Suppressor macrophage (primary cell): ENCODE measurements around the gene EXO5.
A peak's percentile ranks its signal among the peaks of the same experiment; 100 is the strongest.

Experiments used
- DNase-seq, 4 experiments: peaks; one replicate each; pipeline ENCODE4 v3.0.0-alpha.2; 2020 to 2022
- total RNA-seq, 17 experiments: gene quantifications; one replicate each; lab custom pipeline; 2026; ENCODE audit warnings: mixed read lengths in 6 of 17, inconsistent platforms in 3 of 17; lab: John Stamatoyannopoulos, UW

Gene EXO5
- total RNA-seq = 1.8 to 11.1 (median 5.0) reads per million in 17 experiments

- peak; percentile 79 to 92 (median 86) for DNase-seq
Observed at GRCh38 chr1:40508375-40509341, at the start of gene EXO5. Gene EXO5, plus strand, starts transcription at chr1:40508767. Its CDS starts 5,778 bp downstream, at chr1:40514545.

DNA sequence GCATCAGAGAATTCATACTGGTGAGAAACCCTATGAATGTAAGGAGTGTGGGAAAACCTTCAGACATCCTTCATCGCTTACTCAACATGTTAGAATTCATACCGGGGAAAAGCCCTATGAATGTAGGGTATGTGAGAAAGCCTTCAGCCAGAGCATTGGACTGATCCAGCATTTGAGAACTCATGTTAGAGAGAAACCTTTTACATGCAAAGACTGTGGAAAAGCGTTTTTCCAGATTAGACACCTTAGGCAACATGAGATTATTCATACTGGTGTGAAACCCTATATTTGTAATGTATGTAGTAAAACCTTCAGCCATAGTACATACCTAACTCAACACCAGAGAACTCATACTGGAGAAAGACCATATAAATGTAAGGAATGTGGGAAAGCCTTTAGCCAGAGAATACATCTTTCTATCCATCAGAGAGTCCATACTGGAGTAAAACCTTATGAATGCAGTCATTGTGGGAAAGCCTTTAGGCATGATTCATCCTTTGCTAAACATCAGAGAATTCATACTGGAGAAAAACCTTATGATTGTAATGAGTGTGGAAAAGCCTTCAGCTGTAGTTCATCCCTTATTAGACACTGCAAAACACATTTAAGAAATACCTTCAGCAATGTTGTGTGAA is 45.5 kb upstream of the EXO5 start:
- peak in 1 of 4 experiments; percentile 1 for DNase-seq

GRCh38 chr1:40469327-40469726 is 39.2 kb upstream of the EXO5 start:
- DNase-seq = no peak

GRCh38 chr1:40475268-40475667 is 33.3 kb upstream of the EXO5 start:
- no peak for DNase-seq

- peak; percentile 74 to 91 (median 84) for DNase-seq
Observed at GRCh38 chr1:40476924-40477677, 31.5 kb upstream of the EXO5 start, which contains the start of gene ZFP69. Gene ZFP69, plus strand, starts transcription at chr1:40477290. Its CDS starts 2,072 bp downstream, at chr1:40479362.

DNA sequence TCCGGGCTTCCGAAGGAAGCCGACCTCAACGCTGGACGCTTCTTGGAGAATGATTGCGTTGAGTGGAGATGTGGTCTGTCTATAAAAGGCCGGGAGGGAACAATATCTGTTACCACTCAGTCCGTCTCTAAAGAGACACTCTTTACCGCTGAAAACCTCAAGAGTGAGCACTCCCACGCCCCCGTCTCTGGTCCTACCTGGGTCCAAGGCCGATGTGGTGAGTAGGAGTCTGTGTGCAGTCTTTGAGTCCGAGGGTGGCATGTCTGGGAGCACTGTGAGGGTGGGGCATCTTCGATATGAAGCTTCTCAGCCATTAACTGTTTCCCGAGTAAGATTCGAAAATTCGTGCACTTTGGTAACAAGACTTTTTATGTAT is 30.9 kb upstream of the EXO5 start:
- DNase-seq = peak; percentile 4 to 19 (median 10)

GRCh38 chr1:40478276-40478675 is 30.3 kb upstream of the EXO5 start:
- peak; percentile 14 to 53 (median 44) for DNase-seq

- no peak for DNase-seq
Observed at GRCh38 chr1:40479156-40479555, 29.4 kb upstream of the EXO5 start.

GRCh38 chr1:40495315-40495903 is 13.2 kb upstream of the EXO5 start:
- DNase-seq = no peak

DNA sequence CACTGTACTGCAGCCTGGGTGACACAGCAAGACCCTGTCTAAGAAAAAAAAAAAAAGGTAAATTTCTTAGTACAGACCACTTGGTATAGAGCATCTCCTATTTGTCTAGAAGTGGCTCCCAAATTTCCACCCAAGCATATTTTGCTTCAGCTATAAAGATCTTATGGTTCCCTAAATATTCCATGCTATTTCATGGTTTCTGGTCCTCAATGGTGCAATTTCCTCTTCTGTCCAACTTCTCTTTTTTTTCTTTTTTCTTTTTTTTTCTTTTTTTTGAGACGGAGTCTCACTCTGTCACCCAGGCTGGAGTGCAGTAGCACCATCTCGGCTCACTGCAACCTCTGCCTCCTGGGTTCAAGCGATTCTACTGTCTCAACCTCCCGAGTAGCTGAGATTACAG is 5.9 kb upstream of the EXO5 start:
- DNase-seq = peak in 3 of 4 experiments; percentile 4 to 64 (median 62)

- DNase-seq = no peak
Observed at GRCh38 chr1:40507973-40508372, 594 bp upstream of the EXO5 start.

- DNase-seq = no peak
Observed at GRCh38 chr1:40519517-40519916, 10.9 kb downstream of the EXO5 start.

- DNase-seq = peak; percentile 23 to 52 (median 40)
Observed at GRCh38 chr1:40530735-40531380, 22.3 kb downstream of the EXO5 start.

- peak; percentile 92 to 97 (median 96) for DNase-seq
Observed at GRCh38 chr1:40531381-40532061, 23.0 kb downstream of the EXO5 start, which contains the start of gene ZNF684. Gene ZNF684, plus strand, starts transcription at chr1:40531637. Its CDS starts 1,530 bp downstream, at chr1:40533167.

- DNase-seq = no peak
Observed at GRCh38 chr1:40532062-40532389, 23.5 kb downstream of the EXO5 start.

GRCh38 chr1:40532844-40533424 is 24.4 kb downstream of the EXO5 start:
- peak; percentile 62 to 66 (median 64) for DNase-seq

- DNase-seq = no peak
Observed at GRCh38 chr1:40534589-40534988, 26.0 kb downstream of the EXO5 start.

GRCh38 chr1:40535732-40536131 is 27.2 kb downstream of the EXO5 start:
- DNase-seq = no peak

DNA sequence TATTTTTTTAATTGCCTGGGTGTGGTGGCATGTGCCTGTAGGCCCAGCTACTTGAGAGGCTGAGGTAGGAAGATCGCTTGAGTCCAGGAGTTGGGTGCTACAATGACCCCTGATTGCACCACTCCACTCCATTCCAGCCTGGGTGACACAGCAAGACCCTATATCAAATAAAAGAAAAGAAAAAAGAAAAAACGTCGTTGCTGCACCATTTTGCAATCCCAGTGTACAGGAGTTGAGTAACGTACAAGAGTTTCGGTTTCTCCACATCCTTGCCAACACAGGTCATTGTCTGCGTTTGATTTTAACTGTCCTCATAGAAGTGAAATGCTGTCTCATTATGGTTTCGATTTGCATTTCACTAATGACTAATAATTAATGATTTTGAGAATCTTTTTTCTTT is 30.8 kb downstream of the EXO5 start:
- DNase-seq = peak in 3 of 4 experiments; percentile 16 to 31 (median 22)

- no peak for DNase-seq
Observed at GRCh38 chr1:40546957-40547356, 38.4 kb downstream of the EXO5 start.

- DNase-seq = no peak
Observed at GRCh38 chr1:40553017-40553416, 44.5 kb downstream of the EXO5 start.
